GM23338 (cell line): Measurements from ENCODE around the gene USP24.

Source experiments
- CTCF ChIP-seq, 2 experiments: fragments of 200-600 bp in 1 of 2; sonication (generic) in 1 of 2; conservative IDR thresholded peaks; 2 replicates each; pipeline versions ENCODE4 v1.5.1 to v1.6.1; 2016 to 2017; ENCODE audit warnings: antibody characterized with exemption in 2 of 2, low read depth in 2 of 2, mild to moderate bottlenecking in 2 of 2, moderate library complexity in 1 of 2
- ETS1 ChIP-seq: IDR thresholded peaks from 2 replicates; pipeline ENCODE4 v1.6.1; 2016; ENCODE audit warnings: antibody characterized with exemption
- EZH2 ChIP-seq: fragments of 200-600 bp; sonication (generic); IDR thresholded peaks from one replicate; pipeline ENCODE4 v1.8.0; 2017; ENCODE audit warnings: antibody characterized with exemption, mild to moderate bottlenecking, low read depth; ENCODE audit not compliant: unreplicated experiment
- EZH2phosphoT487 ChIP-seq: fragments of 200-600 bp; sonication (generic); IDR thresholded peaks from one replicate; pipeline ENCODE4 v1.8.1; 2018; ENCODE audit warnings: antibody characterized with exemption; ENCODE audit not compliant: unreplicated experiment
- POLR2AphosphoS5 ChIP-seq: IDR thresholded peaks from 2 replicates; pipeline ENCODE4 v1.6.1; 2016; ENCODE audit warnings: antibody characterized with exemption, low read depth

GRCh38 chr1:55081188-55081904 is 133.8 kb downstream of the USP24 start:
- TF ChIP-seq EZH2phosphoT487 (no peak), CTCF (conservative IDR thresholded peaks at IDR 0.05; ENCODE audit: low read depth in 2 of 2) (no peak), EZH2 (no peak), ETS1 (no peak), POLR2AphosphoS5 (no peak)
